ENCODE results near the gene KCNJ6. TPM values are rescaled to one million over a fixed set of nuclear protein-coding genes. Genes with fewer than 3 reads are reported as not detected.

The KCNJ6 gene
- total and polyA plus RNA-seq, 2 of the 8 experiments (the other 6 are each of a cell fraction or from before 2014, with no cell fraction given) = 0.51 to 1.2 TPM

DNA sequence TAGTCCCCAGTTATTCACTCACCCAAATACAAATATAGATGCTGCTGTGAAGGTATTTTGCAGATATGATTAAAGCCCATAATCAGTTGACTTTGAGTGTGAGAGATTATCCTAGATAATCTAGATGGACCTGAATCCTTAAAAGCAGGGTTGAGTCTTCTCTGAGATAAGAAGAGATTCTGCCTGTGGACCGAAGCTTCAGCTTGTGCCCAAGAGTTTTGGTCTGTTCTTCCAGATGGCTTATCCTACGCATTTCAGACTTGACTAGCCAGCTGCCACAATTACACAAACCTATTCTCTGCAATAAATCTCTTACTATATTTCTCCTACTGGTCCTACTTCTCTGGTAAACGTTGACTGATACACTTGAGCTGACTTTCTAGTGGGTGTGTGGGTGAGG lies 145.1 kb downstream of the KCNJ6 start (continued):
- TF ChIP-seq, protein P1, sequence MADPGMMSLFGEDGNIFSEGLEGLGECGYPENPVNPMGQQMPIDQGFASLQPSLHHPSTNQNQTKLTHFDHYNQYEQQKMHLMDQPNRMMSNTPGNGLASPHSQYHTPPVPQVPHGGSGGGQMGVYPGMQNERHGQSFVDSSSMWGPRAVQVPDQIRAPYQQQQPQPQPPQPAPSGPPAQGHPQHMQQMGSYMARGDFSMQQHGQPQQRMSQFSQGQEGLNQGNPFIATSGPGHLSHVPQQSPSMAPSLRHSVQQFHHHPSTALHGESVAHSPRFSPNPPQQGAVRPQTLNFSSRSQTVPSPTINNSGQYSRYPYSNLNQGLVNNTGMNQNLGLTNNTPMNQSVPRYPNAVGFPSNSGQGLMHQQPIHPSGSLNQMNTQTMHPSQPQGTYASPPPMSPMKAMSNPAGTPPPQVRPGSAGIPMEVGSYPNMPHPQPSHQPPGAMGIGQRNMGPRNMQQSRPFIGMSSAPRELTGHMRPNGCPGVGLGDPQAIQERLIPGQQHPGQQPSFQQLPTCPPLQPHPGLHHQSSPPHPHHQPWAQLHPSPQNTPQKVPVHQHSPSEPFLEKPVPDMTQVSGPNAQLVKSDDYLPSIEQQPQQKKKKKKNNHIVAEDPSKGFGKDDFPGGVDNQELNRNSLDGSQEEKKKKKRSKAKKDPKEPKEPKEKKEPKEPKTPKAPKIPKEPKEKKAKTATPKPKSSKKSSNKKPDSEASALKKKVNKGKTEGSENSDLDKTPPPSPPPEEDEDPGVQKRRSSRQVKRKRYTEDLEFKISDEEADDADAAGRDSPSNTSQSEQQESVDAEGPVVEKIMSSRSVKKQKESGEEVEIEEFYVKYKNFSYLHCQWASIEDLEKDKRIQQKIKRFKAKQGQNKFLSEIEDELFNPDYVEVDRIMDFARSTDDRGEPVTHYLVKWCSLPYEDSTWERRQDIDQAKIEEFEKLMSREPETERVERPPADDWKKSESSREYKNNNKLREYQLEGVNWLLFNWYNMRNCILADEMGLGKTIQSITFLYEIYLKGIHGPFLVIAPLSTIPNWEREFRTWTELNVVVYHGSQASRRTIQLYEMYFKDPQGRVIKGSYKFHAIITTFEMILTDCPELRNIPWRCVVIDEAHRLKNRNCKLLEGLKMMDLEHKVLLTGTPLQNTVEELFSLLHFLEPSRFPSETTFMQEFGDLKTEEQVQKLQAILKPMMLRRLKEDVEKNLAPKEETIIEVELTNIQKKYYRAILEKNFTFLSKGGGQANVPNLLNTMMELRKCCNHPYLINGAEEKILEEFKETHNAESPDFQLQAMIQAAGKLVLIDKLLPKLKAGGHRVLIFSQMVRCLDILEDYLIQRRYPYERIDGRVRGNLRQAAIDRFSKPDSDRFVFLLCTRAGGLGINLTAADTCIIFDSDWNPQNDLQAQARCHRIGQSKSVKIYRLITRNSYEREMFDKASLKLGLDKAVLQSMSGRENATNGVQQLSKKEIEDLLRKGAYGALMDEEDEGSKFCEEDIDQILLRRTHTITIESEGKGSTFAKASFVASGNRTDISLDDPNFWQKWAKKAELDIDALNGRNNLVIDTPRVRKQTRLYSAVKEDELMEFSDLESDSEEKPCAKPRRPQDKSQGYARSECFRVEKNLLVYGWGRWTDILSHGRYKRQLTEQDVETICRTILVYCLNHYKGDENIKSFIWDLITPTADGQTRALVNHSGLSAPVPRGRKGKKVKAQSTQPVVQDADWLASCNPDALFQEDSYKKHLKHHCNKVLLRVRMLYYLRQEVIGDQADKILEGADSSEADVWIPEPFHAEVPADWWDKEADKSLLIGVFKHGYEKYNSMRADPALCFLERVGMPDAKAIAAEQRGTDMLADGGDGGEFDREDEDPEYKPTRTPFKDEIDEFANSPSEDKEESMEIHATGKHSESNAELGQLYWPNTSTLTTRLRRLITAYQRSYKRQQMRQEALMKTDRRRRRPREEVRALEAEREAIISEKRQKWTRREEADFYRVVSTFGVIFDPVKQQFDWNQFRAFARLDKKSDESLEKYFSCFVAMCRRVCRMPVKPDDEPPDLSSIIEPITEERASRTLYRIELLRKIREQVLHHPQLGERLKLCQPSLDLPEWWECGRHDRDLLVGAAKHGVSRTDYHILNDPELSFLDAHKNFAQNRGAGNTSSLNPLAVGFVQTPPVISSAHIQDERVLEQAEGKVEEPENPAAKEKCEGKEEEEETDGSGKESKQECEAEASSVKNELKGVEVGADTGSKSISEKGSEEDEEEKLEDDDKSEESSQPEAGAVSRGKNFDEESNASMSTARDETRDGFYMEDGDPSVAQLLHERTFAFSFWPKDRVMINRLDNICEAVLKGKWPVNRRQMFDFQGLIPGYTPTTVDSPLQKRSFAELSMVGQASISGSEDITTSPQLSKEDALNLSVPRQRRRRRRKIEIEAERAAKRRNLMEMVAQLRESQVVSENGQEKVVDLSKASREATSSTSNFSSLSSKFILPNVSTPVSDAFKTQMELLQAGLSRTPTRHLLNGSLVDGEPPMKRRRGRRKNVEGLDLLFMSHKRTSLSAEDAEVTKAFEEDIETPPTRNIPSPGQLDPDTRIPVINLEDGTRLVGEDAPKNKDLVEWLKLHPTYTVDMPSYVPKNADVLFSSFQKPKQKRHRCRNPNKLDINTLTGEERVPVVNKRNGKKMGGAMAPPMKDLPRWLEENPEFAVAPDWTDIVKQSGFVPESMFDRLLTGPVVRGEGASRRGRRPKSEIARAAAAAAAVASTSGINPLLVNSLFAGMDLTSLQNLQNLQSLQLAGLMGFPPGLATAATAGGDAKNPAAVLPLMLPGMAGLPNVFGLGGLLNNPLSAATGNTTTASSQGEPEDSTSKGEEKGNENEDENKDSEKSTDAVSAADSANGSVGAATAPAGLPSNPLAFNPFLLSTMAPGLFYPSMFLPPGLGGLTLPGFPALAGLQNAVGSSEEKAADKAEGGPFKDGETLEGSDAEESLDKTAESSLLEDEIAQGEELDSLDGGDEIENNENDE (IDR thresholded peaks at IDR 0.05; ENCODE audit: insufficient replicate concordance, low read length) = no peak
- TF ChIP-seq HDAC6 (IDR thresholded peaks at IDR 0.05; ENCODE audit: low read depth, low read length) (no peak), MAFK (IDR thresholded peaks at IDR 0.05; ENCODE audit: low read depth, low read length) (no peak), NRF1 (IDR thresholded peaks at IDR 0.05; ENCODE audit: low read depth, low read length) (no peak), SP4 (IDR thresholded peaks at IDR 0.05; ENCODE audit: low read length) (no peak), RFX5 (IDR thresholded peaks at IDR 0.05; ENCODE audit: borderline replicate concordance, low read depth, low read length) (no peak), POLR2AphosphoS5 (IDR thresholded peaks at IDR 0.05; ENCODE audit: low read depth, low read length) (no peak), RBBP5 (IDR thresholded peaks at IDR 0.05; ENCODE audit: borderline replicate concordance, low read depth, low read length) (no peak), GTF2F1 (IDR thresholded peaks at IDR 0.05; ENCODE audit: borderline replicate concordance, low read depth, low read length) (no peak), CBX5 (IDR thresholded peaks at IDR 0.05; ENCODE audit: low read depth, low read length) (no peak)
